IMR-90 (cell line): ENCODE measurements around the gene TMEM161B. TPM values are rescaled to one million over a fixed set of nuclear protein-coding genes. Genes with fewer than 3 reads are reported as not detected.

ENCODE experiments used
- ATAC-seq: fragments of 200-7000 bp; cut with Tn5 transposase; 2 replicates; pipeline ENCODE4 v1.9.1; 2020; ENCODE audit warnings: low read depth, mild to moderate bottlenecking, moderate library complexity
- BruUV-seq: library from RNA; stranded (reverse); fragments of 400-500 nt; replicated peaks from 2 replicates; lab custom pipeline; 2021; lab: Mats Ljungman, UMichigan
- CTCF ChIA-PET: fragments of 300-600 bp; formaldehyde crosslinking; extraction: SDS; loops from one replicate; lab custom pipeline; 2021; ENCODE audit warnings: antibody characterized with exemption; lab: Yijun Ruan, JAX
- POLR2A ChIA-PET: fragments of 300-600 bp; sonication (Branson Sonifier 250); formaldehyde crosslinking; loops from one replicate; lab custom pipeline; 2022; ENCODE audit warnings: antibody characterized with exemption; ENCODE audit not compliant: unreplicated experiment; lab: Charles Lee
- DNase-seq: peaks from one replicate; pipeline ENCODE4 v3.0.0; 2013
- H2AFZ ChIP-seq: replicated peaks from 2 replicates; pipeline ENCODE3; 2013; ENCODE audit warnings: low read length, mild to moderate bottlenecking; ENCODE audit not compliant: poor library complexity
- H2AK5ac ChIP-seq: 2 replicates; pipeline ENCODE4 v1.6.1; 2013; ENCODE audit warnings: low read depth, low read length, inconsistent platforms
- H2AK9ac ChIP-seq: replicated peaks from 2 replicates; pipeline ENCODE3; 2013; ENCODE audit warnings: mild to moderate bottlenecking, low read depth, low read length, moderate library complexity; ENCODE audit not compliant: poor library complexity
- H2BK120ac ChIP-seq: 2 replicates; pipeline ENCODE4 v1.6.1; 2013; ENCODE audit warnings: low read depth, low read length, inconsistent platforms
- H2BK15ac ChIP-seq: 3 replicates; pipeline ENCODE4 v1.6.1; 2013; ENCODE audit warnings: low read depth, low read length, inconsistent platforms
- H2BK20ac ChIP-seq: 2 replicates; pipeline ENCODE4 v1.6.1; 2013; ENCODE audit warnings: low read depth, mild to moderate bottlenecking, inconsistent platforms, low read length, moderate library complexity
- H2BK5ac ChIP-seq: 2 replicates; pipeline ENCODE4 v1.6.1; 2013; ENCODE audit warnings: mild to moderate bottlenecking, low read depth, low read length, inconsistent platforms; ENCODE audit not compliant: poor library complexity, severe bottlenecking
- H3K14ac ChIP-seq: replicated peaks from 2 replicates; pipeline ENCODE4 v1.6.1; 2013; ENCODE audit warnings: low read depth, low read length, inconsistent platforms
- H3K18ac ChIP-seq: 2 replicates; pipeline ENCODE4 v1.6.1; 2013; ENCODE audit warnings: low read depth, low read length, control low read depth
- H3K23ac ChIP-seq: 2 replicates; pipeline ENCODE4 v1.6.1; 2013; ENCODE audit warnings: low read depth, low read length, inconsistent platforms
- H3K27ac ChIP-seq: 2 replicates; pipeline ENCODE4 v1.5.1; 2013; ENCODE audit warnings: mild to moderate bottlenecking, control low read depth, low read length; ENCODE audit not compliant: insufficient read depth
- H3K27me3 ChIP-seq: 2 replicates; pipeline ENCODE4 v1.6.1; 2013; ENCODE audit warnings: low read length; ENCODE audit not compliant: control insufficient read depth, insufficient read depth
- H3K36me3 ChIP-seq: 2 replicates; pipeline ENCODE4 v1.6.1; 2013; ENCODE audit warnings: low read length, mixed read lengths; ENCODE audit not compliant: control insufficient read depth, insufficient read depth
- H3K4ac ChIP-seq: 2 replicates; pipeline ENCODE4 v1.6.1; 2013; ENCODE audit warnings: low read depth, low read length, inconsistent platforms
- H3K4me1 ChIP-seq: 2 replicates; pipeline ENCODE4 v1.6.1; 2013; ENCODE audit warnings: low read length, mixed read lengths; ENCODE audit not compliant: control insufficient read depth, insufficient read depth
- H3K4me2 ChIP-seq: 2 replicates; pipeline ENCODE4 v1.6.1; 2013; ENCODE audit warnings: low read depth, mild to moderate bottlenecking, control low read depth, low read length, moderate library complexity
- H3K4me3 ChIP-seq: 2 replicates; pipeline ENCODE4 v1.5.1; 2013; ENCODE audit warnings: low read depth, mild to moderate bottlenecking, control low read depth, low read length, moderate library complexity; ENCODE audit not compliant: insufficient read depth
- H3K56ac ChIP-seq: 2 replicates; pipeline ENCODE4 v1.6.1; 2013; ENCODE audit warnings: low read length, inconsistent platforms; ENCODE audit not compliant: insufficient read depth; ENCODE audit errors: extremely low read depth
- H3K79me1 ChIP-seq, 2 experiments: 2 replicates each; pipeline ENCODE4 v1.6.1; 2013; ENCODE audit warnings: low read length in 2 of 2, inconsistent platforms in 1 of 2, low read depth in 1 of 2
- H3K9ac ChIP-seq: 2 replicates; pipeline ENCODE4 v1.6.1; 2013; ENCODE audit warnings: low read depth, low read length, control low read depth
- H3K9me1 ChIP-seq: 2 replicates; pipeline ENCODE4 v1.6.1; 2013; ENCODE audit warnings: low read length, inconsistent platforms; ENCODE audit not compliant: insufficient read depth
- H3K9me3 ChIP-seq: 2 replicates; pipeline ENCODE4 v1.6.1; 2013; ENCODE audit warnings: low read length; ENCODE audit not compliant: control insufficient read depth, insufficient read depth
- H4K20me1 ChIP-seq: 2 replicates; pipeline ENCODE4 v1.6.1; 2013; ENCODE audit warnings: low read length, inconsistent platforms; ENCODE audit not compliant: insufficient read depth
- H4K5ac ChIP-seq: 2 replicates; pipeline ENCODE4 v1.6.1; 2013; ENCODE audit warnings: mild to moderate bottlenecking, low read depth, low read length, control low read depth
- H4K8ac ChIP-seq, 2 experiments: 2 replicates each; pipeline ENCODE4 v1.6.1; 2013; ENCODE audit warnings: low read depth in 2 of 2, low read length in 2 of 2, control low read depth in 1 of 2, inconsistent platforms in 1 of 2
- H4K91ac ChIP-seq: 2 replicates; pipeline ENCODE4 v1.6.1; 2013; ENCODE audit warnings: low read depth, low read length, inconsistent platforms; ENCODE audit not compliant: insufficient read depth
- BHLHE40 ChIP-seq: fragments of 150-350 bp; IDR thresholded peaks from 2 replicates; pipeline ENCODE4 v1.6.1; 2016; ENCODE audit warnings: mild to moderate bottlenecking, low read depth, low read length
- CEBPB ChIP-seq: IDR thresholded peaks from 2 replicates; pipeline ENCODE4 v1.6.1; 2012; ENCODE audit warnings: low read depth, low read length, improper control_type of control experiment
- CHD1 ChIP-seq: IDR thresholded peaks from 2 replicates; pipeline ENCODE4 v1.6.1; 2012; ENCODE audit warnings: low read depth, low read length, improper control_type of control experiment
- CTCF ChIP-seq: conservative IDR thresholded peaks from 2 replicates; pipeline ENCODE4 v1.5.1; 2012; ENCODE audit warnings: mild to moderate bottlenecking, low read depth, low read length, improper control_type of control experiment
- FOS ChIP-seq: fragments of 150-350 bp; IDR thresholded peaks from 2 replicates; pipeline ENCODE4 v1.6.1; 2016; ENCODE audit warnings: low read depth, low read length
- MAFK ChIP-seq: IDR thresholded peaks from 2 replicates; pipeline ENCODE4 v1.6.1; 2012; ENCODE audit warnings: low read depth, low read length, improper control_type of control experiment
- MAZ ChIP-seq: IDR thresholded peaks from 2 replicates; pipeline ENCODE4 v1.6.1; 2012; ENCODE audit warnings: low read depth, mild to moderate bottlenecking, low read length, improper control_type of control experiment, moderate library complexity, borderline replicate concordance
- MXI1 ChIP-seq: IDR thresholded peaks from 2 replicates; pipeline ENCODE4 v1.6.1; 2012; ENCODE audit warnings: low read depth, mild to moderate bottlenecking, low read length, moderate library complexity, borderline replicate concordance
- NFE2L2 ChIP-seq: fragments of 150-350 bp; IDR thresholded peaks from 2 replicates; pipeline ENCODE4 v1.6.1; 2016; ENCODE audit warnings: low read depth, mild to moderate bottlenecking, low read length
- POLR2A ChIP-seq: IDR thresholded peaks from 2 replicates; pipeline ENCODE4 v1.6.1; 2012; ENCODE audit warnings: mild to moderate bottlenecking, low read depth, low read length
- RAD21 ChIP-seq: IDR thresholded peaks from 2 replicates; pipeline ENCODE4 v1.6.1; 2012; ENCODE audit warnings: low read length, improper control_type of control experiment
- RCOR1 ChIP-seq: IDR thresholded peaks from 2 replicates; pipeline ENCODE4 v1.6.1; 2012; ENCODE audit warnings: mild to moderate bottlenecking, low read length, improper control_type of control experiment; ENCODE audit not compliant: insufficient replicate concordance
- RFX5 ChIP-seq: IDR thresholded peaks from 2 replicates; pipeline ENCODE4 v1.8.0; 2012; ENCODE audit warnings: low read depth, mild to moderate bottlenecking, low read length, moderate library complexity
- SMC3 ChIP-seq: fragments of 150-350 bp; IDR thresholded peaks from 2 replicates; pipeline ENCODE4 v1.6.1; 2016; ENCODE audit warnings: low read depth, mild to moderate bottlenecking, antibody characterized with exemption, low read length, moderate library complexity
- WGBS, 2 experiments: methylation state at CpG; one replicate each; pipeline versions ENCODE4 v1.1.5 to v1.1.7; 2013; ENCODE audit warnings: missing lambda C conversion rate in 2 of 2; ENCODE audit not compliant: insufficient read length in 1 of 2; ENCODE audit errors: extremely low coverage in 2 of 2; 5-methylcytosine and 5-hydroxymethylcytosine counted together
- dilution Hi-C: fragments of 300-500 bp; cut with HindIII; formaldehyde crosslinking; loops from one replicate; pipeline ENCODE4 v1.14.3; 2018; ENCODE audit warnings: low sequenced_read_pairs; ENCODE audit not compliant: unreplicated experiment
- in situ Hi-C: fragments of 300-500 bp; cut with MboI; formaldehyde crosslinking; loops from 3 replicates; pipeline ENCODE4 v1.14.3; 2019; ENCODE audit warnings: low sequenced_read_pairs, inconsistent platforms, mixed read lengths
- intact Hi-C: fragments of 100-400 bp; cut with micrococcal nuclease; formaldehyde crosslinking; loops from 2 replicates; pipeline ENCODE4 v1.10.0; 2022
- polyA plus RNA-seq, 3 experiments: library from polyadenylated mRNA; depleted of rRNA; stranded (reverse); fragments of >200 nt; gene quantifications; 2 replicates each; pipeline ENCODE4 v1.2.3, GENCODE V29; 2012; ENCODE audit warnings: low replicate concordance in 1 of 3
- total RNA-seq: library from RNA; depleted of rRNA; stranded (reverse); fragments of >200 nt; gene quantifications from 2 replicates; pipeline ENCODE4 v1.2.3, GENCODE V29; 2012
- TF ChIP-seq, protein P1 (sequence below): fragments of 150-350 bp; IDR thresholded peaks from 2 replicates; pipeline ENCODE4 v1.6.1; 2017; ENCODE audit warnings: mild to moderate bottlenecking, antibody characterized with exemption, low read length, low read depth
- TF ChIP-seq, protein P2 (sequence below): fragments of 150-350 bp; IDR thresholded peaks from 2 replicates; pipeline ENCODE4 v1.6.1; 2016; ENCODE audit warnings: low read depth, mild to moderate bottlenecking, low read length, moderate library complexity, borderline replicate concordance

TMEM161B gene
- total and polyA plus RNA-seq, 2 of the 4 experiments (the other 2 are of a cell fraction) = 7.4 to 9.3 TPM

DNA sequence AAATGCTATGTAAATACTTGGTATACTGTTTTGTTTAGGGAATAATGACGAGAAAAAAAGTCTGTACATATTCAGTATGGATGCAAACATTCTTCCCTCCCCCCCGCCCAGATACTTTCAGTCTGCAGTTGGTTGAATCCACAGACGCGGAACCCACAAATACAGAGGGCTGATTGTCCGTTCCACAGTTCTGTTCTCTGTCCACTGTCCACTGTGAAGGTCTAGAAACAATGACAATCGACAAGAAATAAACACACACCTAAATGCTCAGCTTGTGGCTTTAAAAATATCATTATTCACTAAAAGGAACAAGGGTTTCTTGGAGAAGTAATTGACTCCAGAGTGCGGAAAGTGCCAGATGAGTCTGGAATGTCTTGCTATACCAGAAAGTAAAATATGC is 109.1 kb downstream of the TMEM161B start:
- dilution Hi-C loops (no loop called here), in situ Hi-C loops (no loop called here), intact Hi-C loops (no loop called here)
- CTCF ChIA-PET = no interaction called here
- no peak overlapping the region for H2BK20ac ChIP-seq
- H3K18ac ChIP-seq = no peak overlapping the region
- H3K4me1 ChIP-seq = no peaks in the 10 kb centered on the region
- no peak for DNase-seq
- H2AFZ ChIP-seq = no peak overlapping the region
- no peaks in the 10 kb centered on the region for H3K36me3 ChIP-seq
- BruUV-seq = no TSS peak
- no peaks in the 10 kb centered on the region for H4K20me1 ChIP-seq
- no peak overlapping the region for H2BK120ac ChIP-seq
- no peak for TF ChIP-seq RAD21
- TF ChIP-seq FOS = no peak
- TF ChIP-seq MXI1 = no peak
- TF ChIP-seq CHD1 = no peak
- no peak for TF ChIP-seq SMC3
- TF ChIP-seq BHLHE40 = no peak
- no peak for TF ChIP-seq MAFK
- no peak for TF ChIP-seq RCOR1
- TF ChIP-seq NFE2L2 = no peak
- no peak for TF ChIP-seq RFX5
- TF ChIP-seq, protein P1, sequence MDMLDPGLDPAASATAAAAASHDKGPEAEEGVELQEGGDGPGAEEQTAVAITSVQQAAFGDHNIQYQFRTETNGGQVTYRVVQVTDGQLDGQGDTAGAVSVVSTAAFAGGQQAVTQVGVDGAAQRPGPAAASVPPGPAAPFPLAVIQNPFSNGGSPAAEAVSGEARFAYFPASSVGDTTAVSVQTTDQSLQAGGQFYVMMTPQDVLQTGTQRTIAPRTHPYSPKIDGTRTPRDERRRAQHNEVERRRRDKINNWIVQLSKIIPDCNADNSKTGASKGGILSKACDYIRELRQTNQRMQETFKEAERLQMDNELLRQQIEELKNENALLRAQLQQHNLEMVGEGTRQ = no peak
- no peak for TF ChIP-seq CEBPB
- no peak for TF ChIP-seq MAZ
- no peak for TF ChIP-seq CTCF
- TF ChIP-seq, protein P2, sequence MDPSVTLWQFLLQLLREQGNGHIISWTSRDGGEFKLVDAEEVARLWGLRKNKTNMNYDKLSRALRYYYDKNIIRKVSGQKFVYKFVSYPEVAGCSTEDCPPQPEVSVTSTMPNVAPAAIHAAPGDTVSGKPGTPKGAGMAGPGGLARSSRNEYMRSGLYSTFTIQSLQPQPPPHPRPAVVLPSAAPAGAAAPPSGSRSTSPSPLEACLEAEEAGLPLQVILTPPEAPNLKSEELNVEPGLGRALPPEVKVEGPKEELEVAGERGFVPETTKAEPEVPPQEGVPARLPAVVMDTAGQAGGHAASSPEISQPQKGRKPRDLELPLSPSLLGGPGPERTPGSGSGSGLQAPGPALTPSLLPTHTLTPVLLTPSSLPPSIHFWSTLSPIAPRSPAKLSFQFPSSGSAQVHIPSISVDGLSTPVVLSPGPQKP = no peak
- no peak for TF ChIP-seq POLR2A
- H4K91ac ChIP-seq = no peak overlapping the region
- no peak overlapping the region for H3K4me3 ChIP-seq
- no peak overlapping the region for H2BK15ac ChIP-seq
- H3K9me3 ChIP-seq = no peaks in the 10 kb centered on the region
- no peak overlapping the region for H3K14ac ChIP-seq
- no peak overlapping the region for H4K5ac ChIP-seq
- 83% methylated on average over 1 of the region's 7 CpGs; no CpG with 5 or more reads in 1 of the 2 experiments for WGBS, 2 experiments
- no peak overlapping the region for H3K23ac ChIP-seq
- peaks cover 2% of the 10 kb centered on the region; the same call in 1 of the 2 replicates for H3K27me3 ChIP-seq
- H3K79me1 ChIP-seq = no peaks in the 10 kb centered on the region
- H3K4me2 ChIP-seq = no peak overlapping the region
- H3K4ac ChIP-seq = no peak overlapping the region
- H3K9ac ChIP-seq = no peak overlapping the region
- no peak overlapping the region for H3K56ac ChIP-seq
- POLR2A ChIA-PET = no interaction called here
- no peak overlapping the region for H3K27ac ChIP-seq
- no peak overlapping the region for H2AK9ac ChIP-seq
- H2AK5ac ChIP-seq = no peak overlapping the region
- H4K8ac ChIP-seq = no peak overlapping the region
- H3K9me1 ChIP-seq = no peaks in the 10 kb centered on the region
- no peak overlapping the region for H2BK5ac ChIP-seq
- ATAC-seq = no peak
